ENCODE data around the gene GLDC.

GRCh38 chr9:6619909-6620308, 25.6 kb downstream of the GLDC start:
- TF ChIP-seq, protein P1, sequence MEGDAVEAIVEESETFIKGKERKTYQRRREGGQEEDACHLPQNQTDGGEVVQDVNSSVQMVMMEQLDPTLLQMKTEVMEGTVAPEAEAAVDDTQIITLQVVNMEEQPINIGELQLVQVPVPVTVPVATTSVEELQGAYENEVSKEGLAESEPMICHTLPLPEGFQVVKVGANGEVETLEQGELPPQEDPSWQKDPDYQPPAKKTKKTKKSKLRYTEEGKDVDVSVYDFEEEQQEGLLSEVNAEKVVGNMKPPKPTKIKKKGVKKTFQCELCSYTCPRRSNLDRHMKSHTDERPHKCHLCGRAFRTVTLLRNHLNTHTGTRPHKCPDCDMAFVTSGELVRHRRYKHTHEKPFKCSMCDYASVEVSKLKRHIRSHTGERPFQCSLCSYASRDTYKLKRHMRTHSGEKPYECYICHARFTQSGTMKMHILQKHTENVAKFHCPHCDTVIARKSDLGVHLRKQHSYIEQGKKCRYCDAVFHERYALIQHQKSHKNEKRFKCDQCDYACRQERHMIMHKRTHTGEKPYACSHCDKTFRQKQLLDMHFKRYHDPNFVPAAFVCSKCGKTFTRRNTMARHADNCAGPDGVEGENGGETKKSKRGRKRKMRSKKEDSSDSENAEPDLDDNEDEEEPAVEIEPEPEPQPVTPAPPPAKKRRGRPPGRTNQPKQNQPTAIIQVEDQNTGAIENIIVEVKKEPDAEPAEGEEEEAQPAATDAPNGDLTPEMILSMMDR (IDR thresholded peaks at IDR 0.05; ENCODE audit: insufficient read depth, low read length) = no peak
- no peak for TF ChIP-seq POLR2AphosphoS5 (IDR thresholded peaks at IDR 0.05; ENCODE audit: low read depth)
